GM21526 (cell line): ENCODE measurements around the gene BCL2L11.
A peak's percentile ranks its signal among the peaks of the same experiment; 100 is the strongest.

ENCODE experiments used
- ATAC-seq: cut with Tn5 transposase; IDR thresholded peaks from one replicate; pipeline ENCODE4 v1.9.1; 2021; ENCODE audit warnings: moderate library complexity; ENCODE audit not compliant: unreplicated experiment, low FRiP score

BCL2L11 gene

DNA sequence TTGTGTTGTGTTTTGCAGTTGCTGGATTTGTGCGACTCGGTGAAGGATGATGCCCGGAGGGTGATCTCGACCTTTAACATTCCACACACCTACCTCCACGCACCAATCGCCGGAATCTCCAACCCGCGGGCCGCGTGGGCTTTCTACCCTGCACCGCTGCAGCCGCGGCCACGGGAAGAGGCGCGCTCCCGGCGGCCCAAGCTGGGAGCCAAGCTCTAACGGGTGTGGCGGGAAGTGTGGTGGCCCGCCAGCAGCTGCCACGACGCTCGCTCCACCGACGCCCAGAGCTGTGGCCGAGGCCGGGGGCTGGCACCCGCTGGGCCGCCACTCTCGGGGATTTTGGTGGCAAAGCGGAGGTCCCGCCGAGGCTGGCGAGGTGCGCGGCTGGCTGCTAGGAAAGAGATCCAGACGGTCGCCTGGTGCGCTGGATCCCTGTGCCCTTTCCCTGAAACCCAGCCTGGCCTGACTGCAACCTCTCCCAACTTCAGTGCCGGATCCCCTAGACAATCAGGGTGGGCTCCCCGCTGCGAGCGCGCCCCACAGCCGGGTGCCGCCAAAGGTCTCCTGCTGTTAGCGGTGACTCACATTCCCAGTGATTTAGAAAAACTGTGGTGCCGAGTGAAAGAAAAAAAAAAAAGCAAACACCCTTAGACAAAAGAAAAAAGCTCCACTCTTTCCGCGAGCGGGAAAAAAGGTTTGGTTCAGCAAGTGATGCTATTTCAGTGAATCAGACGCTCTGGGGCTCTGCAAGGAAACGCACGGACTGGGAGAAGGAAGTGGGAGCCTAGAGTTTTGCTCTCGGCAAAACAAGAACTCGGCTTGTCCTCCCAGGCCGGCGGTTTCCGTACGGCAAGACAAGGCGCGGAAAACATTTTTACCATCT is 2.9 kb upstream of the BCL2L11 start:
- ATAC-seq, result no peak

DNA sequence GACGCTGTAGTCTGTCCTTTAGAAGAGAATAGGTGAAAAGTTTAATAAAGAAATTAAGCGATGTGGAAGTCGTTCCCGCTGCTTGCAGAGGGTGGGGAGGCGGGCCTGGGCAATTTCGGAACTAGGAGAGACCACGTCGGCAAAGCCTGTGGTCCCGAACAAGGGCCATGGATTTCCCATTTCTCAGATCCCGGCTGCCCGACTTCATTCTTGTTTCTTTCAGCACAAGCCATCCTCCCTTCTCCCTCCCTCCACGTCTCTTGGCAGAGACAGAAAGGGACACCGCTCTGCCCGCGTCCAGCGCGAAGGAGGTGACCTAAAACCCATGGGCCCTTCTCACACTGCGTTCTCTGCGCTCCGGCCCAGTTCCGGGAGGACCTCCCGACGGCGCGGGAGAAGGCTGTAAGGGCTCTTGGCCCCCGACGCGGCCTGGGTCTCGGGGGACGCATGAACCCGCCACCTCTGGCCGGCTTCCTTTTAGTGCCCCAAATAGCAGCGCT is 2.2 kb upstream of the BCL2L11 start:
- no peak for ATAC-seq

DNA sequence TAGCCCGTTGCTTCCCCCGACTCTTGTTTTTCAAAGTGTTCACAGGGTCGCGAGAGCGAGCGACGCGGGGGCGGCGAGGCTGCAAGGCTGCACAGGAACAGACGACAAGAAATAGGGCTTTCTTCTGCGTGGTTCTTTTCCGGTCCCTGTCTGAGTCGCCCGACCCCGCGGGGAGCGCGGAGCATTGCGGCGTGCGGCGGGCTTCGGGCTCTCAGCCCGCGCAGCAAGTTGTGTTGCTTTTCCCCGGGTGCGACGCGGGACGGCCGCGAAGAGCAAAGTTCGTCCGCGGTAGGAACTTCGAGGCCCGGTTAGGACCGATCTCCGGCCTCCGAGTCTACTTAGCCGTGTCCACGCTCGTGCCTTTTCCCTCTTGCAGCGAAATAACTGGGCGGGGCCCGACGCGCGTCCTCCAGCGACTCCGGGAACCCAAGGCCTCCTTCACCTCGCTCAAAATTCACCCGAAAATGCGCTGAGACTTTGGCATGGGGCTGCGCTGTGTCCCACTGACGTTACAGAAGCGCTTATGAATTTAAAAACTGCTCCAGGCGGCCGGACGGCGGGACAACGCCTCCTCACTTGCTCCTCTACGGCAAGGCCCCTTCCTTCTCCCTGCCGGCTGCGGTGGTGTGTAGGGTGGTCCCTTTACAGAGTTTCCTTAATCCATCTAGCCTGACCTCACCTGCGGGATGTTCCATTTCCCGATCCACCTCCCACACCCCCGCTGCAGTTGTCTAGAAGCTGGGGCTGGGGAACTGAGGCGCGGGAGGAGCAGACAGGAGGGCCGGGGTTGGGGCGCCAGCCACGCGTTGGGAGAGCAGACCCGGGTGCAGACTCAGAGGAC is 1.5 kb upstream of the BCL2L11 start:
- no peak for ATAC-seq

DNA sequence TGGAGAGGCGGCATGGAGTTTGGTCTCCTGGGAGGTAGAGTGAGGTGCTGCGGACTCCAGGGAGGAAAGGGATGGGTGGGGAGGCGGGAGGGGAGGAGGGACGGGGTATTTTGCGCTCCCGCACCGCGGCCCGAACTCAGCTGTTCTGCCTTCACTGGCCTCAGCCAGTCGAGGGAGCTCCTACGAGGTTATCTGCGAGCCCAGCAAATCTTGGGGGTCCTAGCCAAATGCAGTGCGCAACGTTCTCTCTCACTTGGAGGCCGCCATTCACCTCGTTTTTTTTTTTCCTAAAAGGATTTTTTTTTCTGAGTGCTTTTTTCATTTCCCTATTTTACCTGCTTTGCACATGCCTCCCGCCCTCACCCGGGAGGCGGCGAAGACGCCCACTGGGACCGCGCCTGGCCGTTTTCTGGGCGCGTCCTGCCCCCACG is 877 bp upstream of the BCL2L11 start:
- no peak for ATAC-seq

DNA sequence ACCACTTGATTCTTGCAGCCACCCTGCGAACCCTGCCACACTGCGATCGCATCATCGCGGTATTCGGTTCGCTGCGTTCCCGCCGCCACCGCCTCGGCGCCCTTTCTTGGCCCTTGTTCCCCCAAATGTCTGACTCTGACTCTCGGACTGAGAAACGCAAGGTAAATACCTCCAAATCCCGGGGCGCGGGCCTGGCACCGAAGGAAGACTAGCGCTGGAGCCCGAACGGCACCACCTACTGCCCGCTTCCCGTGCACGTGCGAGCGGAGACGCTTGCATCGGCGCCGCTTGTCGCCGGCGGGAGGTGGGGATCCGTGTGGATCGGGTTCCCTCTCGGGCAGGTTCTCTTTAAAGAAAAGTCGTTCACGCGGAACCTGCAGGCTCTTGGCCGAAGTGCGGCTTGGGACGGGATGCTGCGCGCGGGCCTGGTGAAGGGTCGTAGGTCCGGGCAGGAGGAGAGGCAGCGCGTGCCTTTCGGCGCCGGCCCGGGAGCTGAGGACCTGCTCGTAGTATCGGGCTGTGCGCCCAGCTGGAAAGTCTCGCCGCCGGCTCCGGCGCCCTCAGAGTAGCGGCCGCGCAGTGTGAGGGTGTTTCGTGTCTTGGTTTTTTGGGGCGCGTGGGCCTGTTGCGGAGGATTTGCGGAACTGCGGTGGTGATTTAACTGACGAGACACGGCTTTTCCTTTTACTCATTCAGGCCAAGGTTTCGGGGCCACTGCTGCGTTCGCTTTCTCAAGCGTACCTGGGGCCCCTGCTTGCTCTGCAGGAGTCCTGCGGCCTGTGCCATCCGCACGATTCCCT is 514 bp downstream of the BCL2L11 start:
- no peak for ATAC-seq

DNA sequence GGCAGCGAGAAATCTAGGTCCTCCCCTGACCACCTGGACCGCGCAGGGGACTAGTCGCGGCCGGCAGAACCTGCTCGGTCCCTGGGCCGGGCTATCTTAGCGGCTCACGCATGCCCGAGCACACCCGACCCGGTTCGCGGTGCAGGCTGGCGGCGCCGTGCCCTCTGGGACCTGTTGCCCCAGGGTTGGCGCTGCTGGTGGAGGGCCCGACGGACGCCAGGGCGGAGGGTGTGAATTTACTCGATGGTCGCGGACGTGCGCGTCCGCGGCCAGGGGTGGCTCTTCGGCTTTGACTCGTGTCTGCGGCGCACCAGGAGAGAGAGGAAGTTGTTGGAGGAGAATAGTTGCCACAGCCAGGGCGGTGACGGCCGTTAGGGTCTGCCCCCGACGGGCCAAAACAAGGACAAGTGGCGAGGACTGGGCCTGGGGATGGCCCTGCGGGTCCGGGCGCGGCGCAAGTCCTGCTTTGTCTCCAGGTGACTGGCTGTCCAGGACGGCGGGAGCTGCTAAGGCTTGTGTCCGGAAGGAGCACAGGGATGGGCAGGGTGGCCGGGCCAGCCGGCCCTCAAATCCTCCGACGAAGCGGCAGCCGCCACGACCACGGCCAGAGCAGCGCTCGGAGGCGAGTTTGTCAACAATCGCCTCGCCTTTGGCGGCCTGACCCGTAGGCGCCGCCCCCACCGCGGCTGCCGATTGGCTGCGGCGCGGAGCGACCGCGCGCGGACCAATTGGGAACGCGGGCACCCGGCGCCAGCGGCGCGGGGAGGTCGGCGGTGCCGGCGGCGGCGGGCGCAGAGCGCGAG is 1.3 kb downstream of the BCL2L11 start:
- ATAC-seq, result peak; percentile 54

DNA sequence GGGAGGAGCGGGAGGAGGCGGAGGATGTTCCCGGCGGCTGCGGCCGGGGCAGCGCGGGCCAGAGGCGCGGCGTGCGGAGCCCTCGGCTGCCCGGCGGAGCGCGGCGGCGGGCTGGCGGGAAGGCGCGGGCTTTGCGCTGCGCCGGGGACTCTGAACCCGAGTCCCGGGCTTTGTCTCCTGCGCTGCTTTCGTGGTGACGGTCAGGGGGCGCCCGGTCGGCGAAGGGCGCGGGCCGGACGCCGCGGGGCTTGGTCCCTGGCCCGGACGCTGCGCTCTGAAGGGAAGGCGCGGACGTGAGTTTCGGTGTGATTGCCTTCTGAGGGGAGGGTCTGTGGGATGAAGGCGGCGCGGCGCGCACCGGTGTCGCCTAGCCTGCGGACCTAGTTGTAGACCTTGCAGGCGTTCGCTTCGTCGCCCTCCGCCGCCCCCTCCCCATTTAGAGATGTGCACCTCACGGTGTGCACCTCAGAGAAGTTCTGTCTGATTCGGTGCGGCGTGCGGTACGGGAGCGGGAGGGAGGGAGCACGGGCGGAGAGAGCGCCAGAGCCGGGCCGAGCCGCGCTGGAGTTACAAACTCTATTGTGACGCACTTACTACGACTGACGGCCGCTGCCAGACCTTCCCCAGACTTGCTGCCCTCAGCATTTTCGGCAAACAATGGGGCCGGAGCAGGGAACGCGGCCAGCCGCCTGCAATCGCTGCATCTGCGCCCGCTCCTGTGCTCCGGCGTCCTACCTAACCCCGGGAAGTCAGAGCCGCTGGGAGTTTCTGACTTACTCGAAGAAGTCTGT is 2.1 kb downstream of the BCL2L11 start:
- ATAC-seq, result no peak

DNA sequence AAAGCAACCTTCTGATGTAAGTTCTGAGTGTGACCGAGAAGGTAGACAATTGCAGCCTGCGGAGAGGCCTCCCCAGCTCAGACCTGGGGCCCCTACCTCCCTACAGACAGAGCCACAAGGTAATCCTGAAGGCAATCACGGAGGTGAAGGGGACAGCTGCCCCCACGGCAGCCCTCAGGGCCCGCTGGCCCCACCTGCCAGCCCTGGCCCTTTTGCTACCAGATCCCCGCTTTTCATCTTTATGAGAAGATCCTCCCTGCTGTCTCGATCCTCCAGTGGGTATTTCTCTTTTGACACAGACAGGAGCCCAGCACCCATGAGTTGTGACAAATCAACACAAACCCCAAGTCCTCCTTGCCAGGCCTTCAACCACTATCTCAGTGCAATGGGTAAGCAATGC is 3.0 kb downstream of the BCL2L11 start:
- no peak for ATAC-seq

DNA sequence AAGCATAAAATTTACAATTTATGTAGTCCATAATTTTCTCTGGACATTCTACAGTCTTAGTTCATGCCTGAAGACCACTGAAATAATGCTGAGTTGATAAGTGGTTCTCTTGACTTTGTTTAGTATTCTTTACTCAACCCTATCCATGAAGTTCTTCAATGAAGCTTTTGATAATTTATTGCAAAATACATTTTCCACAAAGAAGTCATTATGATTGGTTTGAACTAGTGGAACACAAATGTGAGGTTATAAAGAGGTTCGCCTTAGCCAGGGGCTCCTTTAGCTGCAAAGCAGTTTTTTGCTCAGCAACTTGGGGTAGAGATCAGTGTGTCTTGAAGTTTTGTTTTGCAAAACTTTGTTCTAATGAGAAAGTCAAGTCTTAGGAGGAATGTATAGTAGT is 5.9 kb downstream of the BCL2L11 start:
- no peak for ATAC-seq

DNA sequence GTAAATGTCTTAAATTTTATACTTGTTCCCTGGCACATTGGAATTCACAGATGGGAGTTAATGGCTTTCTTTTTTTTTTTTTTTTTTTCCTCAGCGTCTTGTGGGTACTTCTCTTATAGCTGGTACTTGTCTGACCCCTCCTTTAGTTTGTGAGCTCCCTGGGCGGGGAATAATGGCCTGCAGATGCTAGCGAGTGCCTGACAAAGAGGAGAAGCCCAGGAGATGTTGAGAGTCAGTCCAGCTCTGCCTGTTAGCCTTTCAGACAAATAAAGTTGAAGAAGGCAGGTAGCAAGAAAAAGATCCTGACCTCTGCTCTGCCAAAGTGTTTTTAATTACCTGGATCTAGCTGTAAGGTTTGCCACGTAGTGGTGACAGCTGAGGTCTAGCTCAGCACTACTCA is 6.6 kb downstream of the BCL2L11 start:
- ATAC-seq, result no peak

DNA sequence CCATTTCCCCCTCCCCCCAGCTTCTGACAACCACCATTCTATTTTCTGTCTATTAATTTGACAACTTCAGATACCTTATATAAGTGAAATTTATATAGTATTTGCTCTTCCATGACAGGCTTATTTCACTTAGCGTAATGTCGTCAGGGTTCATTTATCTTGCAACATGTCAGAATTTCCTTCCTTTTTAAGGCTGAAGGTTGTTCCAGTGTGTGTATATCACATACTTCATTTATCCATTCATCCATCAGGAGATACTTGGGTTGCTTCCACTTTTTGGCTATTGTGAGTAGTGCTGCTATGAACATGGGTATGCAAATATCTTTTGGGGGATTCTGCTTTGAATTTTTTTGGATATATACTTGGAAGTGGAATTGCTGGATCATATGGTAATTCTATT is 7.4 kb downstream of the BCL2L11 start:
- no peak for ATAC-seq

DNA sequence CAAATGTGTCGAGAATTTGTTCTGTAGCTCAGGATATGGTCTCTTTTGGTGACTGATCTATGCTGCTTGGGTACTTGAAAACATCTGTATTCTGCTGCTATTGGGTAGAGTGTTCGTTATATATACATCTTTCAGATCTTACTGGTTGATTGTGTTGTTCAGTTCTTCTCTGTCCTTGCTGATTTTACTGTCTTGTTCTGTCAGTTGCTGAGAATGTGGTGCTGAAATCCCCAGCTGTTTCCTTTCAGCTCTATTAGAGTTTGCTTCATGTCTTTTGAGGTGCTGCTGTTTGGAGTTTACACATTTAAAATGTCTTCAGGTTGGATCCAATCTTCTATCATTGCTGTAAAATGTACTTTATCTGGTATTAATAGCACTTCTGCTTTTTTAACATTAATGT is 12.9 kb downstream of the BCL2L11 start:
- no peak for ATAC-seq

DNA sequence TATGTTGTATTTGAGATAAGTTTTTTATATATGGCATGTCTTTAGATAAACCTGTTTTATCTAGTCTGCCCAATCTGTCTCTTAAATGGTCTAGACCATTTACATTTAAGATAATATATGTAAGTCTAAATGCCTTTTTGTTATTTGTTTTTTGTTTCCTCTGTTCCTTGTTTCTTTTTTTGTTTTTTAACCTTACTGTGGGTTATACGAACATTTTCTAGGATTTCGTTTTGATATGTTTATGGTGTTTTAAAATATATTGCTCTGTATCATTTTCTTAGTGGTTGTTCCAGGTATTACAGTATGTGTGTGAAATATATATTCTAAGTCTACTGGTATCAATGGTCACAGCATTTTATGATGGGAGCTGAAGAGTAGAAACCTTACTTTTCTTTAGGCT is 13.3 kb downstream of the BCL2L11 start:
- no peak for ATAC-seq

DNA sequence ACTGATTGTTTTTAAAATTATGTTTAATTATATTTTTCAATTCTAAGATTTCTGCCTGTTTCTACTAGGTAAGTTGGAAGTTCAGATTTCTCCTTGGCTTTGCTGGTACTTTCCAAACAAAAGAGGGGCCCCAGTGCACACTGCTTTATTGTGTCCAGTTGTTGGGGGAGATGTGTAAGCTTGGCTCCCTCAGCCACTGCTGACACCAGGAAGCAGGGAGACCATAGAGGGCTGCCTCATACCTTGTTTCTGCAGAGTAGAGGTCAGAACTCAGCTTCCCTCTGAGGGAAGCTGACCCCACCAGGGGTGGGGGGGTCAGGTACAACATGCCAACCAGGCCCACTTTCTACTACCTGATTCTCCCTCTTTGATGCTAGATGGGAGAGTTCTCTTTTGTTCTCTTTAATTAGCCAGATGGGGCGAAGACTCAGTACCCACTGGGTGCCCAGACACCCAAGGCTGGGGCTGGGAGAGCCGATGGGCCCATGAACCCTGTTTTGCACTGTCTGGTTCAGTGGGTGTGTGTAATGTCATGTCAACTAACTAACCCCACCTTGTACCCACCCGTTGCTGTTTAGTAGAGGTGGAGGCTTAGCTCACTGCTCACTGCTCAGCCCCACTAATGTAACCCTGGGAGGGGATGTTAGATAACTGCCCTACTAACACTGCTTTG is 14.7 kb downstream of the BCL2L11 start:
- ATAC-seq, result no peak

DNA sequence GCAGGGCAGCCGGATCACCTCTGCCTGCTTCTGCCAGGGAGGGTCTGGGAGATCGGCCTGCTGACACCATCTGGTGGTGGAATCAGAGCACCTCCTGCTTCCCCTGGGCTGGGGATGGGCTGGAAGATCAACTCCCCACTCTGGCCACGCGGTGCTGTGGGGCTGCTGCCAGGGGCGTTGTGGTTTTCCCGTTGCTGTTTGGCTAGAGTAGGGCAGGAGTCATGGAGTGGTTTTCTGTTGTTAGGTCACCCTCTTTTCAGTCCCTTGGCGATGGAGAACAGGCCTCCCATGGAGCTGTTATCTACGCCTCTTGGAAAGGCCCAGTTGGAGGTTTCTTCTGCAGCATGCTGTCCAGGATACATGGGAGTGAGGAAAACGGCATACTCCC is 15.2 kb downstream of the BCL2L11 start:
- no peak for ATAC-seq

DNA sequence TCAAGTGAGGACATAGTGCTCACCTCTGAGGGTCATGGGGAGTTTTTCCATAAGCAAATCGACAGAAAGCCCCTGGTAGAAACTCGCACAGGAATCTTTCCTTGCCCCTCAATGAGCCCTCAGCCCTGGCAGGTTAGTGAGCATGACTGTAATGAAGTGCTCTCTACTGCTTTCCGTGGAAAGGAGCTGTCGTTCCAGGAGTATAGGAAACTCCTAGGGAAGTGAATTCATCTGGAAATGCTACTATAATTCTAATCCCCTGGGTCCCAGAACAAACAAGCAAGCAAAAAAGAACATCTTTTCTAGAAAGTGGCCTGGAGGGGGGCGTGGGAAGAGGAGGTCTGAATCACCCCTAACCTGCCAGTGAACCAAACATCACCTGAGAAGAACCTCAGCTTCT is 18.1 kb downstream of the BCL2L11 start:
- ATAC-seq, result no peak

DNA sequence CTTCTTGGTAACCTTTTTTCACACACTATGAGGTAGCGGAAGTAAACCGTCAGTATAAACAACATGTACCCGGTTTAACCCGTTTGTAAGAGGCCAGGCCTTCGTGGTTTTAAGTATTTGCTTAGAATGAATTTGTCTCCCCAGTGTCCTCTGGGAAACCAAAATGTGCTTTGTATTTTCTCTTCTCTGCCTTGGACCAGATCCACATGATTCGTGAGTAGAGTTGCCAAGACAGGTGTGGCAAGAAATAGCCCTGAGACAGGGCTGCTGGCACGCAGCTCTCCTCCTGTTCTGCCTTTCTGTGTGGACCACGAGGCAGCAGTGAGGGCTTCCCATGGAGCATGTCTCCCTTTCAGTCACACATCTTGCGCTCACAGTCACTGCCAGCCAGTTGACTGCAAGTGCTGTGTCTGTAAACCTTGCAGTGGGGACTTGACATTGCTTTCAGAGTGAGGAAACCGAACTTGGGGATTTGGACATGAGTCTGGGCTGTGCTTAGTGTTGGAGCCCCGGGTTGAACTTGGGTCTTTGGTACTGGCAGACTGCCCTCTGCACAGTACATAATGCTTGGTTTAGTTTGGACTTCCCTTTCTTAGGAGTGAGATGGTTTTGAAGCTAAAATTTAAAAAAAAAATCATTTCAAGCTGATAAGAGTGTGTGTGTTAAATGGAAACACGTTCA is 19.1 kb downstream of the BCL2L11 start:
- no peak for ATAC-seq

DNA sequence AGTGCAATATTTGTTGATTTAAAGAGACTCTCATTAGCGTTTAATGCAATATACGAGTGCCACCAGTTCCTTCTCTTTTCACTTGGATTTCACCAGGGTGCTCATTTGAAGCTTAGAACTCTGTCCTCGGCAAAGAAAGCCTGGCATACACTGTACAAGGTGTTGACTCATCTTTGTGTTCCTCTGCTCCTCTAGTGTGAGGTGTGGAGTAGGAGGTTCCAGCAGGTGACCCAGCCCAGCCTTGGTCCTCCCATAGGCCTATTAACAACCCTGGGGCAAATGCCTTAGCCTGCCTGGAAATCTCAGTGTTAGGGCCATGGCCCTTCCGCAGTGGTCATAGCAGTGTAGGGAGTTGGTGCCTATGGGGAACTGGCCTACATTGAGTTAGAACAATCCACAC is 20.1 kb downstream of the BCL2L11 start:
- ATAC-seq, result no peak
